ENCODE results near the gene FAM43A. TPM values are rescaled to one million over a fixed set of nuclear protein-coding genes. Genes with fewer than 3 reads are reported as not detected.

FAM43A gene
- polyA plus RNA-seq, 2 of the 4 experiments (the other 2 are of a cell fraction), result 0.89 to 2.3 TPM

GRCh38 chr3:194727435-194728128 is 41.9 kb downstream of the FAM43A start:
- ChIA-PET POLR2A (no interaction called here), CTCF (interaction anchor here (0.6 to 1.4 kb wide), 4 partner anchors 11 to 1038 kb away, joined by 3 to 4 read pairs (median 3); no protein-coding TSS in a partner anchor)
- DNase-seq (ENCODE audit: low read depth in 1 of 2, low spot score in 1 of 2), result no peak
- Histone ChIP-seq H3K4me2 (no peak overlapping the region), H3K4me3 (no peak overlapping the region), H3K9me3 (no peaks in the 10 kb centered on the region), H3K4me1 (peaks cover 8% of the 10 kb centered on the region; the same call in 2 of the 3 replicates), H3K27ac (no peak overlapping the region)
- 73% methylated on average over 11 of the region's 11 CpGs for WGBS (ENCODE audit: missing lambda C conversion rate)
- no peak for ATAC-seq
- no peak for TF ChIP-seq MAX (IDR thresholded peaks at IDR 0.05)
- TF ChIP-seq FOSB (CRISPR knock-in tag; IDR thresholded peaks at IDR 0.05), result no peak
- no peak for TF ChIP-seq RCOR1 (IDR thresholded peaks at IDR 0.05; ENCODE audit: low read depth, low read length)
- no peak for TF ChIP-seq HOXB13 (CRISPR knock-in tag; IDR thresholded peaks at IDR 0.05; ENCODE audit: low read depth)
- TF ChIP-seq, protein P1, sequence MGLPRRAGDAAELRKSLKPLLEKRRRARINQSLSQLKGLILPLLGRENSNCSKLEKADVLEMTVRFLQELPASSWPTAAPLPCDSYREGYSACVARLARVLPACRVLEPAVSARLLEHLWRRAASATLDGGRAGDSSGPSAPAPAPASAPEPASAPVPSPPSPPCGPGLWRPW (IDR thresholded peaks at IDR 0.05), result no peak
- TF ChIP-seq EP300 (IDR thresholded peaks at IDR 0.05), result no peak
- no peak for TF ChIP-seq EHMT2 (IDR thresholded peaks at IDR 0.05; ENCODE audit: low read depth)
- TF ChIP-seq EHF (CRISPR knock-in tag; IDR thresholded peaks at IDR 0.05), result no peak
- no peak for TF ChIP-seq NR3C1 (IDR thresholded peaks at IDR 0.05)
- TF ChIP-seq, protein P2, sequence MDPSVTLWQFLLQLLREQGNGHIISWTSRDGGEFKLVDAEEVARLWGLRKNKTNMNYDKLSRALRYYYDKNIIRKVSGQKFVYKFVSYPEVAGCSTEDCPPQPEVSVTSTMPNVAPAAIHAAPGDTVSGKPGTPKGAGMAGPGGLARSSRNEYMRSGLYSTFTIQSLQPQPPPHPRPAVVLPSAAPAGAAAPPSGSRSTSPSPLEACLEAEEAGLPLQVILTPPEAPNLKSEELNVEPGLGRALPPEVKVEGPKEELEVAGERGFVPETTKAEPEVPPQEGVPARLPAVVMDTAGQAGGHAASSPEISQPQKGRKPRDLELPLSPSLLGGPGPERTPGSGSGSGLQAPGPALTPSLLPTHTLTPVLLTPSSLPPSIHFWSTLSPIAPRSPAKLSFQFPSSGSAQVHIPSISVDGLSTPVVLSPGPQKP (IDR thresholded peaks at IDR 0.05; ENCODE audit: low read depth, low read length), result no peak
- FAIRE-seq, result no peak

DNA sequence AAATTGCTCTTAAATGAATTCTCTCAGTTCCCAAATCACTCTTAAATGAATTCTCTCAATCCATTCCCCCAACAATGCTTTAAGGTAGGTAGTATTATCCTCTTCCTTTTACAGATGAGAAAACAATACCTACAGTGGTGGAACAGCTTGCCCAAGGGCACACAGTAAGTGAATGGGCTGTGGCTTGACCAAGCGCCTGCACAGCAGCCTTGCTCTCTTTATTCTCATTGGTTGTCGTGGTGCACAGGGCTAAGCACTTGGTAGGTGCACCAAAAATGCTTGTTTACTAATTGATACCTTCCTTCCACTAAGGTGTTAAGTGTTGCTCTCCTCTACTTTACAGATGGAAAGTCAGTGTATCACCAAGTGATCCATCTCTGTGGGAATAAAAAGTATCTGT is 43.3 kb downstream of the FAM43A start:
- TF ChIP-seq ESRRA (IDR thresholded peaks at IDR 0.05; ENCODE audit: borderline replicate concordance, low read length) (no peak), EHMT2 (IDR thresholded peaks at IDR 0.05; ENCODE audit: low read depth) (no peak), TFCP2L1 (CRISPR knock-in tag; IDR thresholded peaks at IDR 0.05) (no peak), ATOH8 (CRISPR knock-in tag; IDR thresholded peaks at IDR 0.05; ENCODE audit: low read depth) (no peak), CTCF (IDR thresholded peaks at IDR 0.05) (no peak)
- Histone ChIP-seq H3K9me3 (no peaks in the 10 kb centered on the region), H3K4me2 (no peak overlapping the region), H3K27ac (no peak overlapping the region), H3K4me1 (0 out of 3 replicates have a peak, but pooled peaks cover 3% of the 10 kb centered on the region), H3K4me3 (no peak overlapping the region)
- FAIRE-seq (no peak), ATAC-seq (no peak), DNase-seq (ENCODE audit: low read depth in 1 of 2, low spot score in 1 of 2) (no peak)
- WGBS (ENCODE audit: missing lambda C conversion rate), result 67% methylated on average over 2 of the region's 2 CpGs
- CTCF ChIA-PET, result interaction anchor here (1.4 kb wide), 1 partner anchor 13 kb away, joined by 3 read pairs; no protein-coding TSS in a partner anchor
- POLR2A ChIA-PET, result no interaction called here

GRCh38 chr3:194730365-194730764 is 44.7 kb downstream of the FAM43A start:
- H3K4me2 ChIP-seq, result no peak overlapping the region
- CTCF ChIA-PET, result interaction anchor here (1.0 to 1.6 kb wide), 2 partner anchors 19 to 541 kb away, joined by 3 read pairs; partner anchors contain the start of gene XXYLT1
- no peak overlapping the region for H3K4me3 ChIP-seq
- no peak overlapping the region for H3K27ac ChIP-seq
- TF ChIP-seq POLR2AphosphoS2 (conservative IDR thresholded peaks at IDR 0.05; ENCODE audit: low read length), result no peak
- no peak for TF ChIP-seq KDM5A (IDR thresholded peaks at IDR 0.05)
- TF ChIP-seq FOSL2 (IDR thresholded peaks at IDR 0.05), result no peak
- TF ChIP-seq FOSL2 (CRISPR knock-in tag; IDR thresholded peaks at IDR 0.05), result no peak
- no peak for TF ChIP-seq E2F6 (IDR thresholded peaks at IDR 0.05; ENCODE audit: borderline replicate concordance, low read depth)
- H3K4me1 ChIP-seq, result 0 out of 3 replicates have a peak, but pooled peaks cover 3% of the 10 kb centered on the region
- ATAC-seq (no peak), FAIRE-seq (no peak), DNase-seq (ENCODE audit: low read depth in 1 of 2, low spot score in 1 of 2) (no peak)
- 61% methylated on average over 7 of the region's 10 CpGs for WGBS (ENCODE audit: missing lambda C conversion rate)
- POLR2A ChIA-PET, result no interaction called here
- no peaks in the 10 kb centered on the region; the same call in 2 of the 3 replicates for H3K9me3 ChIP-seq

Data from A549 (cell line).